Posterior cingulate gyrus (tissue), 11 donors: ENCODE results near the gene SCART1.
"Not testable (repeated sequence)": the region's sequence is repeated elsewhere in the genome, so short reads cannot be mapped to it uniquely, and the experiment has no call there.

ENCODE experiments used
- DNase-seq, 10 donors: peaks; one replicate each; pipeline versions ENCODE4 v3.0.0 to v3.0.0-alpha.2; 2020 to 2021; ENCODE audit warnings: mixed read lengths in 3 of 10
- intact Hi-C: fragments of 100-400 bp; cut with DNase I; formaldehyde crosslinking; loops from one replicate; pipeline ENCODE4 v1.15.1; 2023

Gene SCART1

GRCh38 chr10:133431888-133432613 is 21.7 kb upstream of the SCART1 start:
- DNase-seq, intact Hi-C loops: not testable (repeated sequence)

DNA sequence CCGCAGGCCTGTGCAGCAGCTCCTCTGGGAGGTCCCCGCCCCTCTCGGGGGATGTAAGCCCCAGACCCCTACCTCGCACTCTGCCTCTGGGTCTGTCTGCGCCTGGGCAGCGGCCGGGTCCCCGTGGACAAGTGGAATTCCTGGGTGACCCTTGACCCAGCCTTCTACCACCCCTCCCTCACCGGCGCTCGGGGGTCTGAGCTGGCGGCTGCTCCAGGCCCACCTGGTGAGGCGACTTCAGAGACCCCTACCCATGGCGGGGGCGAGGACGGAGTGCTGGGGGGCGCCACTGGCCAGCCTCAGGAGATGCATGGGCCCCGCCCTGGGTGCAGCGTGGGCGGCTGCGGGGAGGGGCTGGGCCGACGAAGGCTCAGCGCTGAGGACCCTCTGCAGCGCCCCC is 21.0 kb upstream of the SCART1 start:
- DNase-seq, intact Hi-C loops: not testable (repeated sequence)

DNA sequence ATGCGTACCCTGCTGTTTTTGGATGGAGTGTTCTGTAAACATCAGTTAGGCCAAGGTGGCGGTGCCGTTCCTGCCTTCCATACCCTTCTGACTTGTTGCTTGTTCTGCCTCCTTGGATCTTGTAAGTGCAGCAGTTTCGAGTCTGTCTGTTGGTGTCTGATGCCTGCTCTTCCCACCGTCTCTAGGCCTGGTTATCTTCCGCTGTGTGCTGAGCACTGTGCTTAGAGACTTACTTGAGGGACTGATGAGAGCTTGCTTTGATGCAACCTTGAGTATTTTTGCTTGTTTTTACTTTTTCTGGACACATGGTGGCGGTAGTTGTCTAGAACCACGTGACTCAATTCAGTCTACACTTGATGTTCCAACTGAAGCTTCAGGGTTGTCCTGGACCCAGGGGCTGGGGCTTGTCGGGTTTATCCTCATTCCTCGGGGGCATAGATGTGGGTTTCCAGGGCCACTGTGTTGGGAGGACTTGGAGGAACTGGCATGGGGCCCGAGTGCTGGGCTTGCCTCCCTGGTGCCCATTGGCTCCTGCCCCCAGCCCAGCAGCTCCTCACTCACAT is 15.0 kb upstream of the SCART1 start:
- peak in 2 of 10 donors; percentile 28 to 54 for DNase-seq
- intact Hi-C loops: no loop called here

DNA sequence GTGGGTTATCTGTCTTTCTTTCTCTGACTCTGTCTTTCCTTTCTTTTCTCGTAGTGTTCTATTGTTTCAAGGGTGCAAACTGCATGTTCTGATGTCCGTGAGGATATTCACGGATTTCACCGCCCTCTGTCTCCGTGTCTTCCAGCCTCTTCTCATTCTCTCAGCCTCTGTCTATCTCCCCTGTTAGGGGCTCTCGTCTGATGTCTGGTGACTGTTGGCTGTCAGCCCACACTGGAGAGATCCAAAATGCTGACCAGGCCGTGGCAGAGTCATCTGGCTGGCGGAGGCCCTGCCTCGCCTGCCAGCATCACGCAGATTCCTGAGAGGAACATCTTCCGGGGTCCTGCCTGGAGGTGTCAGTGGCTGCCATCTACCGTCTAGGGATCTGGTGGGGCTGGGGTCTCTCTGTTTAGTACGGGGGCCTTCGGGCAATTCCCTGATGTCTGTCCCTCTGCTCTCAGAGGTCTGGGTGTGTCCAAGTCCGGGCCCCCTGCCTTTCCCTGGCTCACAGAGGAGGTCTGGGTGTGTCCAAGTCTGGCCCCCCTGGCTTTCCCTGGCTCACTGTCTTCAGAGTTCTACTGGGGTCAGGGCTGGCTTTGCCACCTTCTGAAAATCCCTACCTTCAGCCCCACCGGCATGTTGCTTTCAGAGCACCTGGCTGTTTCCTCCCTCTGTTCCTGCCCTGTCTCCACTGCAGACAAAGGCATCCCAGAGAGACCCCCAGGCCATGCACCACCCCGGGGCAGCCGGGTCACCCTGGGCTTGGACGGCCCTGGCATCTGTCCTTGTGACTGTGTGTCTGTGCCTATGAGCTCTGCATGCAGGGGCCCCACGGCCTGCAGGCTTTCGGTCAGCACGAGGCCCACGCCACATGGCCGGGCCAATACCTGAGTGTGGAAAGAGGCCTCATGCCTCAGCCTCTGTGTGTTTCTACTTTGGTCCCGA is 14.0 kb upstream of the SCART1 start:
- peak in 3 of 10 donors; percentile 64 to 76 (median 67) for DNase-seq
- intact Hi-C loops: no loop called here

GRCh38 chr10:133440633-133441285 is 13.0 kb upstream of the SCART1 start:
- intact Hi-C loops: no loop called here
- peak in 2 of 10 donors; percentile 40 to 70 for DNase-seq

GRCh38 chr10:133441356-133441755 is 12.4 kb upstream of the SCART1 start:
- peak in 2 of 10 donors; percentile 34 to 69 for DNase-seq

GRCh38 chr10:133441780-133442179 is 12.0 kb upstream of the SCART1 start:
- DNase-seq: peak in 2 of 10 donors; percentile 43 to 66

More at GRCh38 chr10:133441356-133441755, 12.4 kb upstream of the SCART1 start:
- intact Hi-C loops: not testable (repeated sequence)

DNA sequence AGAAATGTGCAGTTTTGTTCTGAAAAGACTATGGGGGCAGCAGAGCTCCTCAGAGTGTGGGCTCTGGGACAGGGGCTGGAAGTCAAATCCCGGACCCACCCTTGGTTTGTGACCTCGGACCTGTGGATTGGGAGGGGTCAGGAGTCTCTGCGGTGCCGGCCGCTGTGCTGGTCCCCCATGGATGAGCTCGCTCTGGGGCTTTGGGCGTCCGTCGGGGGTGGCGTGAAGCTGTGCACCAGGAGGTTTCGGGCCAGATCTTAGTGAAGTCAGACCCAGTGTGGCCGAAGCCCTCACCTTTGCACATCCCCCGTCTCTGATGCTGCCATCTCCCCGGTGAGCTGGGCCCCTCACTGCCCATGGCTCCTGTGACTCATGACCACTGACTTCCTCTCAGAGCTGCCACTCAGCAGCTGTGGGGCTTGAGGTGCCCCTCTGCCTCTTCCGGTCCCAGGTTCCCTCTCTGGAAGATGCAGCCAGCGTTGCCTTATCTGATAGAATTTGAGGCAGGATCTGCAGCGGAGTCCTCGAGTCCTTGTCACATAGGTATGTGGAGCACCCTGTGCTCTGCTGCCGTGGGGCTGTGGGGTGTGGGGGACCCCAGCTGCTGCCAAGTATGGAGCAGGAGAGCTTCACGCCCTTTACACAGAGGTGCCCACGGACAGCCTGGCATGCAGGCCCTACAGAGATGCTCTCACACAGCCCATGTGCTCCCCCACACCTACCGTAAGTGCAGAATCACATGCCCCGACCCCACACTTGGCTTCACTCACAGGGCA is 11.4 kb upstream of the SCART1 start:
- DNase-seq: peak in 3 of 10 donors; percentile 52 to 66 (median 60)
- intact Hi-C loops: no loop called here

More at GRCh38 chr10:133441780-133442179, 12.0 kb upstream of the SCART1 start:
- intact Hi-C loops: no loop called here

DNA sequence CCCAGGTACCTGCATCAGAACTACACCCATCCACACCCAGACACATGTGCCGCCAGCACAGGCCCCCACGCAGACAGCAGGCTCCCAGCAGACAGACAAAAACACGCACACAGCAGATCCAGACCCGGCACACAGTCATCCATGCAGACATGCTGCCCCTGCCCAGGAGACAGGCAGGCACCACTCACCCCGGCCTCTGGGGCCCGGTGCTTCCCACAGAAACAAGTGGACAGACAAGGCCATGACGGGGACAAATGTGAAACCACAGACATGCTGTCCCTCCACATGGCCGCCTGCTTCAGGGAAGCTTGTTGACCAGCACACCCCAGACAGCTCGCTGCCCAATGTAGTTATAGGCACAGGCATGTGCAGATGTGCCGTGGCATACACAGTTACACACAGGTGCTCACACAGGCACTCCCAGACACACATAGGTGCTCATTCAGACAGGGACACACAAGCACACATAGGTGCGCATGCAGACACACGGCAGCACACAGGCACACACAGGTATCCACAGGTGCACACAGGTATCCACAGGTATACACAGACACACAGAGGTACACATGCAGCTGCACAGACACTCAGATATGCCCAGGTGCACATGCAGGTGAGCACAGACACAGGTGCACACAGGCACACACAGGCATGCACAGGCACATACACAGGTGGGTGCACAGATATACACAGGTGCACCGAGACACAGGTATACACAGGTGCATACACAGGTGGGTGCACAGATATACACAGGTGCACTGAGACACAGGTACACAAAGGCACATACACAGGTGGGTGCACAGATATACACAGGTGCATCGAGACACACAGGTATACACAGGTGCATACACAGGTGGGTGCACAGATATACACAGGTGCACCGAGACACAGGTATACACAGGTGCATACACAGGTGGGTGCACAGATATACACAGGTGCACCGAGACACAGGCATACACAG is 10.5 kb upstream of the SCART1 start:
- intact Hi-C loops: no loop called here
- DNase-seq: peak in 4 of 10 donors; percentile 7 to 65 (median 60)

- peak in 3 of 10 donors; percentile 21 to 66 (median 57) for DNase-seq
- intact Hi-C loops: no loop called here
Measured at GRCh38 chr10:133444342-133445267, 9.1 kb upstream of the SCART1 start.

DNA sequence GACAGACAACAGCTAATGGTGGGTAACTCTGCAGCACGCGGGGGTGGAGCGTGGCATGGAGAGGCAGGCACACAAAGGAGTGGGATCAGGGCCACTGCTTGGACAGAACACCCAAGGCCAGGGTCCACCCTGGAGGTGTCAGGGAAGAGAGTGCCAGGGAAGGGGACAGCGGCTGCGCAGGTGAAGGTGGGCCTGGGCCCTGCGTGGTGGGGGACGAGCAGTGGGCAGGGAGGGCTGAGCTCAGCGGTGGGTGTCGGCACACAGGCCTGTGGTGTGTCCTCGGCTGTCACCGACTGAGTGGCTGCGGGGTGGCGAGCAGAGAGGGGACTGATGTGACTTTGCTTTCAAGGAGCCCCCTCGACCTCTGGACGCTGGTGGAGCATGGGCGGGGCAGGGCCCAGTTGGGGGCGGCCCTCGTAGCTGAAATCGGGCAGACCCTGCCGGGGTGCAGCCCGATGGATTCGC is 8.4 kb upstream of the SCART1 start:
- intact Hi-C loops: no loop called here
- DNase-seq: peak in 3 of 10 donors; percentile 69 to 81 (median 72)

GRCh38 chr10:133445751-133446708 is 7.7 kb upstream of the SCART1 start:
- peak in 3 of 10 donors; percentile 55 to 72 (median 68) for DNase-seq
- intact Hi-C loops: no loop called here

GRCh38 chr10:133446979-133447378 is 6.8 kb upstream of the SCART1 start:
- peak in 2 of 10 donors; percentile 22 to 63 for DNase-seq
- intact Hi-C loops: no loop called here

DNA sequence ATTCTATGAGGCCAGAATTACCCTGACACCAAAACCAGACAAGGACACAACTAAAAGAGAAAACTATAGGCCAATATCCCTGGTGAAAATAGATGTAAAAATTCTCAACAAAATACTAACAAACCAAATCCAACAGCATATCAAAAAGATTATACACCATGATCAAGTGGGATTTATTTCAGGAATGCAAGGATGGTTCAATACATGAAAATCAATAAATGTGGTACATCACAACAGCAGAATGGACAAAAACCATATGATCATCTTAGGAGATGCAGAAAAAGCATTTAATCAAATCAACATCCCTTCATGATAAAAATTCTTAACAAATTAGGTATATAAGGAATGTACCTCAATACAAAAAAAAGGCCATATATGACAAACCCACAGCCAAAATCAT is 5.6 kb upstream of the SCART1 start:
- intact Hi-C loops: no loop called here
- no peak for DNase-seq

- no peak for DNase-seq
- intact Hi-C loops: no loop called here
Measured at GRCh38 chr10:133451346-133451745, 2.4 kb upstream of the SCART1 start.

DNA sequence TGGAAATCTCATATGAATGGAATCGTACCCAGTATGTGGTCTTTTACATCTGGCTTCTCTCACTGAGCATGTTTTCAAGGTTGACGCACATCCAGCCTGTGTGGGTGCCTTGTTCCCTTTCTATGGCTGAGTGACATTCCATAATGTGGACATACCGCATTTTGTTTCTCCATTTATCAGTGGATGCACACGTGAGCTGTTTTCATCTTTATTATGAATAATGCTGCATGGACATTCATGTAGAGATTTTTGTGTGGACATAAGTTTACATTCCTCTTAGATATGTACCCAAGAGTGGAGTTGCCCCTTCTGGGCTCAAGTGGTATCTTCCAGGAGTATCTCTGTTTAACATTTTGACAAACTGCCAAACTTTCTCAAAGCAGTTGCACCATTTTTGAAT is 1.3 kb upstream of the SCART1 start:
- DNase-seq: no peak
- intact Hi-C loops: no loop called here
